ENCODE data around the gene LAMA2.

LAMA2 gene

DNA sequence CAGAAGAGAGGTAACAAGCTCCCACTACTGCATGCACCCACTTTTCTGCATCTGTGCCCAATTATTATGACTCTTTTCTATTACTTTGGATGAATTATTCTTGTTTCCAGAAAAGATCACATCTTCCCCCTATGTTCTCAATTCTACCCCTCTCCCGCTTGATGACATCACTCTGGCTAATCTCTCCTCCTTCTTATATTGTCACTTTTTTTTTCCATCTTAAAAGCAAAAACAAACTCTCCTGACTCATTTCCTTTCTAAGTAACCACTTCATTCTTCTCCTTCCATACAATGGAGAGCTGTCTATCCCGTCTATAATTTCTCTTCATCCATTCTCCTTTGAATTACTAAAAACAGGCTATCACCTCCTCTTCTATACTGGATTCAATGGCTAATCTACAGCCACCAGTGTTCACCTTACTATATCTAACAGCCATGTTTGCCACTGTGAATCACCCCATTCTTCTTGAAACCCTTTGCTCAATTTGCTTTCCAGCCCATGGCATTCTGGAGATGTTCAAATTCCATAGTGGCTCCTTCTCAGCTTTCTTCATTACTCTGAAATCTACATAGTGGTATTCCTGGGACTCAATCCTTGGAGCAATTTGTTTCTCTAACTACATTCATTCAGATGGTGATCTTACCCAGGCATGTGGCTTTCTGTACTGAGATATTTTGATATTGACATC is 448.7 kb downstream of the LAMA2 start:
- H3K9me3 ChIP-seq (ENCODE audit: control insufficient read depth, low read length): no peaks in the 10 kb centered on the region
- H3K4me3 ChIP-seq (ENCODE audit: low read length): no peak overlapping the region
- no peak overlapping the region for H3K9ac ChIP-seq (ENCODE audit: low read length)
- no peaks in the 10 kb centered on the region for H3K27me3 ChIP-seq (ENCODE audit: control insufficient read depth, insufficient read depth, low read length)
- no peaks in the 10 kb centered on the region for H3K36me3 ChIP-seq (ENCODE audit: control insufficient read depth, insufficient read depth, low read length)
- no peaks in the 10 kb centered on the region for H3K4me1 ChIP-seq (ENCODE audit: control insufficient read depth, insufficient read depth, low read length)

DNA sequence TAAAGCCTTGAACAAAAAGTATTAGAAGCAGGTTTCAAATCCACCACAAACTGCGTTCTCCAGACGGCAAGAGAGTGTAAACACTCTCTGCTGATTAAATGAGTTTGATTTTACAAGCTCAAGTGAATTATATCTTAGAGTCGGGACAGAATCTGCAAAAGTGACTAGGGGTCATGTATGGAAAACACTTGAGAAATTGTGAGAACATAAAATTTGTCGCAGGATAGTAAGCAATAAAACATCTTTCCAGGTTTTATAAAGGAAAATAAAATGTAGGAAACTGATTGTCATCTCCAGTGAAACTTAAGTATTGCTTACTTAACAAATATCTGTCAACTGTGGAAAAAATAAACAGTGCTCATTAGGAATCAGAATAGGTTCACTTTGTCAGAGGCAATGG is 452.9 kb downstream of the LAMA2 start:
- no peak overlapping the region for H3K4me3 ChIP-seq (ENCODE audit: low read length)
- no peaks in the 10 kb centered on the region for H3K4me1 ChIP-seq (ENCODE audit: control insufficient read depth, insufficient read depth, low read length)
- no peaks in the 10 kb centered on the region for H3K27me3 ChIP-seq (ENCODE audit: control insufficient read depth, insufficient read depth, low read length)
- H3K9me3 ChIP-seq (ENCODE audit: control insufficient read depth, low read length): no peaks in the 10 kb centered on the region
- no peak overlapping the region for H3K9ac ChIP-seq (ENCODE audit: low read length)
- no peaks in the 10 kb centered on the region for H3K36me3 ChIP-seq (ENCODE audit: control insufficient read depth, insufficient read depth, low read length)

DNA sequence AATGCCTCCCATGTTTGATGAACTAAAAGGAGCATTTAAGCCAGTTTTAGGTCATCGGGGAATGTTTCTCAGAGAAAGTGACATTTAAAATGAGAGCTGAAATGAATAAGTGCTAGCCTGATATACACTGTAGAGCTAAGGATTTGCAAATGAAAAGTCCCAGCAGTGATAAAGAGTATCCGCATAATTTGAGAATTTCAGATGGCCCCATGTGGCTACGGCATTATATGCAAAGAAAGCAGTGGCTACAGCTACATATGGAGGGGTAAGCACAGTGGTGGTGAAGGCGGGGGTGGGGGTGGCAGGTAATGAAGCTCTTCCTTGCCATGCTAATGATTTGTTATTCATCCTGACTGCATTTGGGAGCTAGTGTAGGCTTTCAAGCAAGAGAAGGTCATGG is 455.7 kb downstream of the LAMA2 start:
- no peaks in the 10 kb centered on the region for H3K9me3 ChIP-seq (ENCODE audit: control insufficient read depth, low read length)
- H3K4me1 ChIP-seq (ENCODE audit: control insufficient read depth, insufficient read depth, low read length): no peaks in the 10 kb centered on the region
- no peaks in the 10 kb centered on the region for H3K27me3 ChIP-seq (ENCODE audit: control insufficient read depth, insufficient read depth, low read length)
- no peak overlapping the region for H3K4me3 ChIP-seq (ENCODE audit: low read length)
- H3K36me3 ChIP-seq (ENCODE audit: control insufficient read depth, insufficient read depth, low read length): no peaks in the 10 kb centered on the region
- H3K9ac ChIP-seq (ENCODE audit: low read length): no peak overlapping the region

DNA sequence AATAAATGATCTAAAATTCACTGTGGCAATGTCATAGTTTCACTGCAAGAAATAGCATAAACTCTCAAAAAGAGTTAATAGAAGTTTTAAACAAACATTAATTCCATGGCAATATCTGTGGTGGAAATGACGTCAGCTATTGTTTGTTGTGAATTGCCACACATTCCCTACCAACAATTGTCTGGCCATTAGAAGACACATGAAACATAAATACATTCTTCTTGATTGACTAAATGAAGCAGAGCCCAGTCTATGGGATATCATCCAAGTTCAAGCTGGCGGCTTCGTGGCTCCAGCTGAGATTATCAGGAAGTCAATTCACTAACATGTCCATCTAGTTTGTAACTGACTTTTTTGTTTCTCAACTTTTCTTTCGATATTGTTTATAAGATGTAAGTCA is 458.0 kb downstream of the LAMA2 start:
- H3K4me1 ChIP-seq (ENCODE audit: control insufficient read depth, insufficient read depth, low read length): no peaks in the 10 kb centered on the region
- H3K4me3 ChIP-seq (ENCODE audit: low read length): no peak overlapping the region
- H3K9ac ChIP-seq (ENCODE audit: low read length): no peak overlapping the region
- H3K36me3 ChIP-seq (ENCODE audit: control insufficient read depth, insufficient read depth, low read length): no peaks in the 10 kb centered on the region
- H3K27me3 ChIP-seq (ENCODE audit: control insufficient read depth, insufficient read depth, low read length): no peaks in the 10 kb centered on the region
- H3K9me3 ChIP-seq (ENCODE audit: control insufficient read depth, low read length): no peaks in the 10 kb centered on the region

DNA sequence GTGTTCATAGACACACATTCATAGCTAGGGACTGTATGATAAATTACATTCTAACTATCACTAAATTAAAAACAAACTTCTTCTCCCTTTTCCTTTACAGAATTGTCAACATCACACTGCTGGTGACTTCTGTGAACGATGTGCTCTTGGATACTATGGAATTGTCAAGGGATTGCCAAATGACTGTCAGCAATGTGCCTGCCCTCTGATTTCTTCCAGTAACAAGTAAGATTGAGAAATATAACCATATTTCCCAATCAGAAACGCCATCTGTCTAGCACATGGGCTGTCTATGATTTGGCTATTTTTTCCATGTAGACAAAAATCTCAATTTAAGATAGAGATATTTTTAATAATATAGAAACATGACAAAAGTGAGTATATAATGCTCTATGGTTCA is 459.3 kb downstream of the LAMA2 start:
- H3K9ac ChIP-seq (ENCODE audit: low read length): no peak overlapping the region
- no peak overlapping the region for H3K4me3 ChIP-seq (ENCODE audit: low read length)
- no peaks in the 10 kb centered on the region for H3K27me3 ChIP-seq (ENCODE audit: control insufficient read depth, insufficient read depth, low read length)
- no peaks in the 10 kb centered on the region for H3K4me1 ChIP-seq (ENCODE audit: control insufficient read depth, insufficient read depth, low read length)
- no peaks in the 10 kb centered on the region for H3K36me3 ChIP-seq (ENCODE audit: control insufficient read depth, insufficient read depth, low read length)
- H3K9me3 ChIP-seq (ENCODE audit: control insufficient read depth, low read length): no peaks in the 10 kb centered on the region

DNA sequence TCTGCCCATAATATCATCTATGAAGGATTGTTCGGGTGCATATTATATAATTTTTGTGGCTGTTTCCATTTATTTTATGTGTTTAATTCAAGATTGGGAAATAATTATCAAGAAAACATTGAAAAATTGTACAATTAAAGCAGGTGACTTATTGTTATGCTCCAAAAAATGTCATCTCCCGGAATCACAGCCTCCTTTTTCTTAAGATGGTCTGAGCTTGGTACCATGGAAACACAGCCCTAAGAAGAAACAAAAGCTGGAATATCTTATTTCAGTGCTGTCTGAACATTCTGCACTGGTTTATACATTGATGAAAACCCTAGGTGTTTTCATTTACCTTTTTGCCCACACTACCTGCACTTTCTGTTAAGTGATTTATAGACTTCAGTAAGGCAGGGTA is 459.9 kb downstream of the LAMA2 start:
- Histone ChIP-seq H3K36me3 (ENCODE audit: control insufficient read depth, insufficient read depth, low read length) (no peaks in the 10 kb centered on the region), H3K27me3 (ENCODE audit: control insufficient read depth, insufficient read depth, low read length) (no peaks in the 10 kb centered on the region), H3K9me3 (ENCODE audit: control insufficient read depth, low read length) (no peaks in the 10 kb centered on the region), H3K9ac (ENCODE audit: low read length) (no peak overlapping the region), H3K4me3 (ENCODE audit: low read length) (no peak overlapping the region), H3K4me1 (ENCODE audit: control insufficient read depth, insufficient read depth, low read length) (no peaks in the 10 kb centered on the region)

DNA sequence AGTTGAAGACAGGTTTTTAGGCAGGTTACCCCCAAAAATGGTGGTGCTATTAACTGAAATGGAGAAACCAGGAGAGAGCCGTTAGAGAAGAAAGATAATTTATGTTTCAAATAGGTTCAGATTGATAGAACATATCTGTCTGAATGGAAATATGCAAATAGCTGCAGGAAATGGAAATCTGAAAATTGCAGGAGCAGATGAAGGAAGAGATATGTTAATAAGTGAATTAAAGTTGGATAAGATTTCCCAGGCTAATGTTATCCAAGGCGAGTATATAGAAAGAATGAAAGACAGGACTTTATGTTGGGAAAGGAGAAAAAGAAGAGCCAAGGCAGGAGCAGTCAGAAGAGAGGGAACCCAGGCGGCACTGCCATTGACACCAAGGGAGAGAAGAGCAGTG is 461.4 kb downstream of the LAMA2 start:
- H3K36me3 ChIP-seq (ENCODE audit: control insufficient read depth, insufficient read depth, low read length): no peaks in the 10 kb centered on the region
- no peak overlapping the region for H3K9ac ChIP-seq (ENCODE audit: low read length)
- no peaks in the 10 kb centered on the region for H3K27me3 ChIP-seq (ENCODE audit: control insufficient read depth, insufficient read depth, low read length)
- no peak overlapping the region for H3K4me3 ChIP-seq (ENCODE audit: low read length)
- no peaks in the 10 kb centered on the region for H3K9me3 ChIP-seq (ENCODE audit: control insufficient read depth, low read length)
- no peaks in the 10 kb centered on the region for H3K4me1 ChIP-seq (ENCODE audit: control insufficient read depth, insufficient read depth, low read length)

DNA sequence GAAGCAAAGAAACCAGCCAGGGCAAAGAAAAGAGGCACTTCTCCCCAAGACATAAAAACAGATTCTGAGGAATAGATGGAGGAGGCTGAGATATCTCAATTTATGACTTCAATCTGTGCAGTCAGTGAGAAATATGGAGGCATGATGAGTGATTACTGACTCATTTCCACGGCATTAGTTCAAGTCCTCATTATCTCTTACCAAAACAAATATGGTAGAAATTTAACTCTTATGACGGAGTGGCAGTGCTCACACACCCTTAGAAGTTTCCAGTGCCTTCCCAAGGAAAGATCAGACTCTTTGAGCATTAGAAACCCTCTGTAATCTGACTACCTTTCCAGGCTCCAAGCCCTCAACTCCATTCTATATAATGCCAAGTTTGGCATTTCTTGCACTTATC is 463.0 kb downstream of the LAMA2 start:
- Histone ChIP-seq H3K9ac (ENCODE audit: low read length) (no peak overlapping the region), H3K4me1 (ENCODE audit: control insufficient read depth, insufficient read depth, low read length) (no peaks in the 10 kb centered on the region), H3K36me3 (ENCODE audit: control insufficient read depth, insufficient read depth, low read length) (no peaks in the 10 kb centered on the region), H3K27me3 (ENCODE audit: control insufficient read depth, insufficient read depth, low read length) (no peaks in the 10 kb centered on the region), H3K4me3 (ENCODE audit: low read length) (no peak overlapping the region), H3K9me3 (ENCODE audit: control insufficient read depth, low read length) (no peaks in the 10 kb centered on the region)

DNA sequence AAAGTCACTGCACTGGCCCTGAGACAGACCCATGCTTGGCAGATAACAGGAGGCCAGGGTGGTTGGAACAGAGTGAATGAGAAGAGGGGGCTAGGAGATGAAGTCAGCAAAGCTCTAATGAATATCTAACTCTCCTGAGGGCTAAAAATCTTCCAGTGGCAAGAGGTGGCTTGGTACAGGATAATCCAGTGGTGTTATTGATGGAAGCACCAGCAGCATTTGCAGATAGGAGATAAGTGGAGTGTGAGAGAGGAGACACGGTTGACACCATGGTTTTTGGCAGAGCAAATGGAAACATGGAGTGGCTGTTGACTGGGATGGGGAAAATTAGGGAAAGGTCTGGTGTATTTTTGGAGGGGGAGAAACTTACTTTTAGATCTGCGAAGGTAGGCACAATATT is 464.0 kb downstream of the LAMA2 start:
- H3K9me3 ChIP-seq (ENCODE audit: control insufficient read depth, low read length): no peaks in the 10 kb centered on the region
- no peak overlapping the region for H3K4me3 ChIP-seq (ENCODE audit: low read length)

DNA sequence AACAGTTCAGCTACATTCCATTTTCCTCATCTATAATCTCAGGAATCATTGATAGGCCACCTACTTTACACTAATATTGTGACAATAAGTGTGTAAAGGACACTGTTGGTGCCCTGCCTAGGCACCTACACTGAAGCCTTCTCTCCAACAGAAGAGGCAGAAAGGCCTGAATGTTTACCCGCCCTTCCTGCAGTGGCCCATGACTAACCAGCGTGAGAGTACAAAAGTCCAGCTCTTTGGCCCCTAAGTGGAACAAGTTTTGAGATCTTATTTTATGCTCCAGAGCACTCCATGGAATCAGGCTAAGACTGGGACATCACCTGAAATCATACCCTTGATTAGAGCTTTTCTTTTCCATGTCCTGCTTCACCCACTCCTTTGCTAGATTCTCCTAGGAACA is 467.3 kb downstream of the LAMA2 start:
- Histone ChIP-seq H3K27me3 (ENCODE audit: control insufficient read depth, insufficient read depth, low read length) (no peaks in the 10 kb centered on the region), H3K4me3 (ENCODE audit: low read length) (no peak overlapping the region), H3K36me3 (ENCODE audit: control insufficient read depth, insufficient read depth, low read length) (no peaks in the 10 kb centered on the region), H3K9ac (ENCODE audit: low read length) (no peak overlapping the region), H3K9me3 (ENCODE audit: control insufficient read depth, low read length) (no peaks in the 10 kb centered on the region), H3K4me1 (ENCODE audit: control insufficient read depth, insufficient read depth, low read length) (no peaks in the 10 kb centered on the region)

More for the DNA sequence above, 464.0 kb downstream of the LAMA2 start:
- no peak overlapping the region for H3K9ac ChIP-seq (ENCODE audit: low read length)
- H3K4me1 ChIP-seq (ENCODE audit: control insufficient read depth, insufficient read depth, low read length): no peaks in the 10 kb centered on the region
- no peaks in the 10 kb centered on the region for H3K27me3 ChIP-seq (ENCODE audit: control insufficient read depth, insufficient read depth, low read length)
- no peaks in the 10 kb centered on the region for H3K36me3 ChIP-seq (ENCODE audit: control insufficient read depth, insufficient read depth, low read length)

DNA sequence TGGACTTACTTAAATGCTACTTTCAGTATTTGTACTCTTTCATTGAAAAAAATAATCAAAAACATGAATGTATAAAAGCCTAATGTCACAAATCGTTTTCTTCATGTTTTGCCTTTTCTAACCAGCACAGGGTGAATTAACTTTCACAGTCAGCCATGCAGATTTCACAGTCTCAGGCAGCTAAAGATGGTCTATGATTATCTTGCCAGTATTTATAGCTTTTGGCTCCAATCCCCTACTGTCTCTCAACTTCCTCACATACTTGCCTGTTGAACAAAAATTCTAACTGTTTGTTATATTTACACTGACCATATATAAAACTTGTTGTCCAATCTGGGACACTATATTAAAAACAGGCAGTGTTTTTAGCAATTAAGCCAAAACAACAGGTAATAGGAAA is 468.9 kb downstream of the LAMA2 start:
- Histone ChIP-seq H3K9ac (ENCODE audit: low read length) (no peak overlapping the region), H3K27me3 (ENCODE audit: control insufficient read depth, insufficient read depth, low read length) (no peaks in the 10 kb centered on the region), H3K4me1 (ENCODE audit: control insufficient read depth, insufficient read depth, low read length) (no peaks in the 10 kb centered on the region), H3K36me3 (ENCODE audit: control insufficient read depth, insufficient read depth, low read length) (no peaks in the 10 kb centered on the region), H3K9me3 (ENCODE audit: control insufficient read depth, low read length) (no peaks in the 10 kb centered on the region), H3K4me3 (ENCODE audit: low read length) (no peak overlapping the region)

DNA sequence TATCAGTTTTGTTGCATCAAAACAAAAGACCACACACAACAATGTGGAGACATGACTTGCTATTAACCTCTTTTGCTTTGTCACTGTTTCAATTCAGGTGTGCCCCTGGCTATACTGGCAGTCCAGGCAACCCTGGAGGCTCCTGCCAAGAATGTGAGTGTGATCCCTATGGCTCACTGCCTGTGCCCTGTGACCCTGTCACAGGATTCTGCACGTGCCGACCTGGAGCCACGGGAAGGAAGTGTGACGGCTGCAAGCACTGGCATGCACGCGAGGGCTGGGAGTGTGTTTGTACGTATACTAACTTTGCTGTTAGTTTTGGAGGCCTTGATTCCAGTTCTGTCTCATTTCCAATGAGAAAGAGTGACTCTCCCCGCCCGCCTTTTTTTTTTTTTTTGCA is 470.1 kb downstream of the LAMA2 start:
- H3K36me3 ChIP-seq (ENCODE audit: control insufficient read depth, insufficient read depth, low read length): no peaks in the 10 kb centered on the region
- H3K9me3 ChIP-seq (ENCODE audit: control insufficient read depth, low read length): no peaks in the 10 kb centered on the region
- no peaks in the 10 kb centered on the region for H3K4me1 ChIP-seq (ENCODE audit: control insufficient read depth, insufficient read depth, low read length)
- no peak overlapping the region for H3K9ac ChIP-seq (ENCODE audit: low read length)
- no peak overlapping the region for H3K4me3 ChIP-seq (ENCODE audit: low read length)
- H3K27me3 ChIP-seq (ENCODE audit: control insufficient read depth, insufficient read depth, low read length): no peaks in the 10 kb centered on the region

DNA sequence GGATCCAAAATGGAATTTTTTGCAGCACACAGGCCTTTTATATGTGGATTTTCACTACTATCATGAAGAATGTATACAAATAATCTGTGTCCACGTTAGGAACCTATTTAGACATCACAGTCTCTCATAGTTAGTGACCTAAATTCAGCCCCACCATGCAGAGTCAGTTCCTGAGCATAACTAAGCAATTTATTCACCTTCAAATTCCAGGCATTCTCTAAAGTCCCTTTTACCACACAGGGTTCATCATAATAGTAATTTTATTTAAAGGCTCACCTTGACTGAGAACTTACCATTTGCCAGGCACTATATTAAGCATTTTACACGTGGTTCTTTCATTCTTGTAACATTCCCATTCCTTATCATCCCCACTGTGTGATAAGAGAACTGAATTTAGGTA is 473.2 kb downstream of the LAMA2 start:
- H3K9me3 ChIP-seq (ENCODE audit: control insufficient read depth, low read length): no peaks in the 10 kb centered on the region
- H3K36me3 ChIP-seq (ENCODE audit: control insufficient read depth, insufficient read depth, low read length): no peaks in the 10 kb centered on the region
- no peak overlapping the region for H3K9ac ChIP-seq (ENCODE audit: low read length)
- no peaks in the 10 kb centered on the region for H3K4me1 ChIP-seq (ENCODE audit: control insufficient read depth, insufficient read depth, low read length)
- no peak overlapping the region for H3K4me3 ChIP-seq (ENCODE audit: low read length)
- no peaks in the 10 kb centered on the region for H3K27me3 ChIP-seq (ENCODE audit: control insufficient read depth, insufficient read depth, low read length)
